Stimulated activated CD8-positive, alpha-beta memory T cell treated with anti-CD3 and anti-CD28 coated beads, Interleukin-7, amount 100 ng/mL, for 1 hour (primary cell): ENCODE results near the gene FAM110D.

Experiments used
- DNase-seq, 2 donors: peaks; one replicate each; pipeline ENCODE4 v3.0.0-alpha.2; 2020; ENCODE audit warnings: low read depth in 2 of 2

The FAM110D gene

DNA sequence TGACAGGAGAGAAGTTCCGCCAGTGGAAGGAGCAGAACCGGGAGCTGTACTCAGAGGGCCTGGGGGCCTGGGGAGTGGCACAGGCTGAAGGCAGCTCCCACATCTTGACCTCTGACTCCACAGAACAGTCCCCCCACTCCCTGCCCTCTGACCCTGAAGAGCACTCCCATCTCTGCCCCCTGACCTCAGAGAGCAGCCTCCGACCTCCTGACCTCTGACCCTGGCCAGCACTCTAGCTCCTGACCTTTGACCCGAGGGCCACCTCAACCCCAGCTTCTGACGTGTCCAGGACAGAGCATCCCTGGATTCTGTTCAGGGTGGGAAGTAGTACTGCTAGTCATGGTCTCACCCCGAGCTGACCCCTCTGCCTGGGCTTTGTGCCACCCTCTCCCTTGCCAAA is 30.5 kb downstream of the FAM110D start:
- DNase-seq = no peak

DNA sequence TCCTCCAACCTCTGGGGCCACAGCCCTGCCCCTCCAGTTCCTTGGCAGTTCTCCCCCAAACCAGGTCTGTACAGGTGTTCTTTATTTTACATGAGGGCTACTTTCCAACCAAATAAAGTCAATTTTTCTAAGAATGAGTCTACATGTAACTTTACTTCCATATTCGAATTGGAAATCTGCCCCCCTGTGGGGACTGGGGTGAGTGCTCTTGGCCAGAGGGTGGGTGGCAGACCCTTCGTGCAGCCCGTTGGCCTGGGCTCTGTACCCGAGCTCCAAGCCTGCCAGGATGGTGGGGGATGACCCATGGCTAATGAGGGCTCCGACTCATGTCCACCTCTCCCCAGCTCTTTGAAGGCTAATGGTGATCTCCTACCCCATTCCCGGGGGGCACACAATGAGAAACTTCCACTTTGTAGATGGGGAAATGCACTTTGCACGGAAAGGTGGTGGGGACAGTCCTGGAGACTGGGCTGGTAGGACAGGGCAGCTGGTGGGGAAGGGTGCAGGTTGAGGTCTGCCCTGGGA is 30.9 kb downstream of the FAM110D start:
- no peak for DNase-seq

DNA sequence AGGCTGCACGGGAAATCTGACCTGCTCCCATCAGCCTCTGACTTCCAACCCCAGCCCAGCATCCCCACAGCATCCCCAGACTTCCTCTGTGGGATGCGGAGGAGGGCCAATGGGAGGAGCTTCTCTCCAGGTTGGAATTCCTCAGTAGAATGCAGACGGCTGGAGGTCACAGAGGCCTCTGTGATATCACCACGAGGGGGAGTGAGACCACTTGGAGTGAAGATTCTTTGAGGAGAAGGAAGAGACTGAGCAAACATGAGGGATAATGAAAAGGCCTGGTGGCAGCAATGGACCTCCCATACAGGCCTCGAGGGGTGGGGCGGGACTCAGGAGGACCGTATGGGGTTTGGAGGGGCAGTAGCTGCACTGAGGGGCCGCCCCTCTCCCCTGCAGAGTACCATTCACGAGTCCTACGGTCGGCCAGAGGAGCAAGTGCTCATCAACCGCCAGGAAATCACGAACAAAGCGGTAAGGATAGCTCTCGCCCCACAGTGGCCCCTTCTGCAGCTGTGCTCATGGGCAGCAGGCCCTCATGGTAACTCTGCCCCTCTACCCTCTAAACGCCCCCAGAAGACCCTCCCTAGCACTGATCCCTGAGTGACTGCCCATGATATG is 31.6 kb downstream of the FAM110D start, which contains the start of gene CATSPER4:
CATSPER4 (plus strand) TSS at position 230 of the 615 bp plus-strand sequence; CDS start at position 256, 26 bp downstream.
- no peak for DNase-seq

DNA sequence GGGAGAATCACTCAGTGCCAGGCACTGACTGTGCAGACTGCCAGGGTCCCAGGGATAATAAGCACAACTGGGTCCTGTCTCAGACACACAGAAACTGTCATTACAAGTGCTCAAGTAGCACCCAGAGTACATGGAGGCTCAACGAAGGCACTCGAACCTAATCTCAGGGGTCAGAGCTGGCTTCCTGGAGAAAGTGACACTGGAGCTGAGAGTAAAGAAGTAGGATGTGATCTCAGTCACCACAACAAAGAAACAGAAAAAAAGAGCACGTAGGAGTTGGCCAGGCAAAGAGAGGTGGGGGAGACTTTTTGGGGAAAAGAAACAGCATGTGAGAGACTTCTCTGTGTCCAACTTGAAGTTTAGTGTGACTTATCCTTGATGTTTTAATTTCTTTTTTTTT is 32.9 kb downstream of the FAM110D start:
- DNase-seq = no peak

GRCh38 chr1:26195805-26196204 is 36.9 kb downstream of the FAM110D start:
- no peak for DNase-seq

GRCh38 chr1:26197301-26197700 is 38.4 kb downstream of the FAM110D start:
- DNase-seq = no peak

GRCh38 chr1:26197813-26198212 is 38.9 kb downstream of the FAM110D start:
- DNase-seq = no peak

- DNase-seq = no peak
Observed at GRCh38 chr1:26200413-26200812, 41.5 kb downstream of the FAM110D start.

DNA sequence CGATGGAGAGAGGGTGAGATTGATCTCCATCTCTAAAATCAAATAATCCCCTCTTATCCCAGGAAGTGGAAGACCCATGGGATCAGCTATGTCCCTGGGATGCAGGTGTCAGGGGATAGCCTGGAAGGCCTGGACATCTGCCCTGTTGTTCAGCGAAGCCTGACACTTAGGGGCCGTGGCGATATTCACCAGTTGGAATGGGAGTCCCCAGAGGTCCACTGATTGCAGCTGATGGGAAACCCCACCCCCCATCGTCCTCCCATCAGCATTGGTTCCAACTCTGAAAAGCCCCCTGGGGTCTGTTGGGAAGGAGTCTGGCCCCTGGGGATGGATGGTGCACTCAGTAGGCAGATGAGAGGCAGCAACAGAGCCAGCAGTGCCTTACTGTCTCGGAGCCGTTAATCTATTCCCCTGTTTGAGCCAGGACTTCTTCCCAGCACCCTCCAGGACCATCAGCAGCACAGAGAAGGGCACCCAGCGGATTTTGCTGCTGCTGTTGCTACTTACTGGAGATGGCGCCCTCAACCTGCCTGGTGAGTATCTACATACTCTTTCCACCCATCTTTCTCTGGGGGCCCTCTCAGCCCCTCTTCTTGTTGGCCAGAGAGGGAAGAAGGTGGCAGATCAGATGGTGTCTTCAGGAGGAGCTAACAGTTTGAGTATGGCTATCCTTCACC is 44.9 kb downstream of the FAM110D start:
- no peak for DNase-seq

GRCh38 chr1:26210147-26210870 is 51.4 kb downstream of the FAM110D start:
- no peak for DNase-seq

- DNase-seq = no peak
Observed at GRCh38 chr1:26212726-26213125, 53.8 kb downstream of the FAM110D start.

- DNase-seq = no peak
Observed at GRCh38 chr1:26213335-26213905, 54.5 kb downstream of the FAM110D start.
